Cerebellar cortex (tissue), 1 donor: ENCODE data around the gene CCHCR1.
"Not testable (repeated sequence)": the region's sequence is repeated elsewhere in the genome, so short reads cannot be mapped to it uniquely, and the experiment has no call there.

Experiments used
- DNase-seq: peaks from one replicate; pipeline ENCODE4 v3.0.0-alpha.2; 2015; ENCODE audit warnings: low spot score

The CCHCR1 gene

GRCh38 chr6:31183859-31184258 is 26.3 kb upstream of the CCHCR1 start:
- DNase-seq, result not testable (repeated sequence)

- not testable (repeated sequence) for DNase-seq
Measured at GRCh38 chr6:31183287-31183686, 25.7 kb upstream of the CCHCR1 start.

- peak; percentile 51 for DNase-seq
Measured at GRCh38 chr6:31180500-31180899, 22.9 kb upstream of the CCHCR1 start.

- no peak for DNase-seq
Measured at GRCh38 chr6:31179896-31180295, 22.3 kb upstream of the CCHCR1 start.

GRCh38 chr6:31179042-31179386 is 21.4 kb upstream of the CCHCR1 start:
- DNase-seq, result no peak

DNA sequence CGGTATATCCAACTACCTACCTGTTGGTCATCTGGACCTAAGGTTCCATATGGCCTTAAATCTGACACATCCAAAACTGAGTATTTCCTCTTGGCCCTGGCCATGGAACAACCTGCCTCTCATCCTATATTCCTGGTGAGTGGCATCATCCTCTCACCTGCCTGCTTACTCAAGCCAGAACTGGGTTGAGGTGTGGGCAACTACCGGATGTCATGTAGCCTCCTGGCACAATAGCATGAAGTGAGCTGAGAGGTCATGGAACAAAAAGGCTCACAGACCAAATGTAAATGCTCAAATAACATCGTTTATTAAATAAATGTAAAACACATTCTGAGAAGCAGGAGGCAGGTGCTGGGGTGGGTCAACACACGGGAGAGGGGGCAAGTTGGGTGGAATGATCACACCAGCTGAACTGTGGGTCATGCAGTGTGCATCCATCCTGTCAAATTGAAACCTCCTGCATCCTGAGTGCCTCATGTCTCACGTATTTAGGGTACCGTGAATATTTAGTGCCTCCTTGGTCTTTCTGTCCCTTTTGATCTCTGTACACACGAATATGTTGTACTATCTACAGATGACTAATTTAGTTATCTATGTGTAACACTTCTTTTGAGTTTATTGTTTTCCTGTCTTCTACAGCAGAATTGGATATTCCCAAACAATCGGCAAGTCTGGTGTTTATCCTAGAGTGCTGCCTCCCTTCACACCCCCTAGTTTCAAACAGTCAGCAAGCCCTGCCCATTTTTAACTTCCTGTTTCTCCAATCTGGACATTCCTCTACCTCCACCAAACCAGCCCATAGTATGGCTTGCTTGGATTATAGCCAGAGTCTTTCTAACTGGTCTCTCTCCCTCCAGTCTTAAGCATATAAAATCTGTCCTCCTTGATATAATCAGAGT is 20.8 kb upstream of the CCHCR1 start:
- no peak for DNase-seq

- DNase-seq, result no peak
Measured at GRCh38 chr6:31175971-31176370, 18.4 kb upstream of the CCHCR1 start.

DNA sequence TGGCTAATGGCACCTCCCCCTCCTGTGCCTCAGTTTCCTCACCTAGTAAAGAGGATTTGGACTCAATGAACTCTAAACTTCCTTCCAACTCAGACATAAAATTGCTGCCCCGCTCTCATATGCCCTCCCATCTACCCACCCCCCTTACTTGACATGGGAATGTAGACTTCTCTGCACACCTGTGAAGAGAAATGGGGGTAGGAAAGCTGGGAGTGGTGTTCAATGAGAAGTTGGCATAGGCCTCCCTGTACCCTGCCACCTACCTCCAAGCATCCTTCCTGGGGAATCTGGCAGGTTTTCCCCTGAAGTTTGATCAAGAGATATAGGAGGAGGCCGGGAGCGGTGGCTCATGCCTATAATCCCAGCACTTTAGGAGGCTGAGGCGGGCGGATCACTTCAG is 16.8 kb upstream of the CCHCR1 start:
- no peak for DNase-seq

GRCh38 chr6:31173406-31173805 is 15.8 kb upstream of the CCHCR1 start:
- no peak for DNase-seq

GRCh38 chr6:31172973-31173384 is 15.4 kb upstream of the CCHCR1 start:
- DNase-seq, result no peak

DNA sequence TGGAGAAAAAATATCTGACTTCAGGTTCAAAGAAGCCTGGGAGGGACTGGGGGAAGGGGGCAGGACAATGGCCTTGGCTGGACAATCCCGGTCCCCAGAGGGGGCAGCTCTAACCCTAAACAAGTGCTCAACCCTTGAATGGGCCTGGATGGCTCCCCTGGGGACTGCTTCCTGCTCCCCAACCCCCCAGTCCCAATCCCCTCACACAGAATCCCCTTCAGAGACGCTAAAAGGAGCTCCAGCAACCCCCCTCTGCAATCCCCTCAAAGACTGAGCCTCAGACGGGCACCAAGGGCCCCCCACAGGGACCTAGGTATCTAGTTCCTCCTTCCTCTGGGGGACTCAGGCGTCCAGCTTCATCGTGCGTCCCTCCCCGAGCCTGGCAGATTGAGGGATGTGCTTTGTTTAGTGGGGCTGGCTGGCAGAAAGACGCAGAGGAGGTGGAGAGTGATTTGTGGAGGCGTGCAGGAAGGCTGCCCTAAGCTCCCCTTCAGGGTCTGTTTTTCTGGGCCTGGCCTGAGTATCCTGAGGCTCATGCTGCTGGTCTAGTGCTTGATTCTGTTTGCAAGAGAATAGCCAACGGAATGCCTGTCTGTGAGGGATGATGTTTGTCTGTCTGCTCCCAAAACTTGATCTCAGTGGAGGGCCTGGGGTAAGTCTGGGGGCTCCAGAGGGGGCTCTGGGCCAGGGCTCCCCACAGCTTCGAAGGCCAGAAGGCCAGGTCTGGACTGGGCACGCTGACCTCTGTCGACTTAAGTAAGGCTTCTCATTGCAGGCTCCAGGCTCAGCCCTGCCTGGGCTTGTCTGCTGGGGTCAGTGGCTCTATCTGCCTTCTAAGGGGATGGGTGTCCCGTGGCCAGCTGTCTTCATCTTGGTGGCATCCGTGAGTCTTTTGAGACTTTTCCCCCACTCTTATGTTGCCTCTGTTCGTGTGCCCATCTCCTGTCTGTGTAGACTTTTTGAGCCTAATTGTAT is 14.6 kb upstream of the CCHCR1 start:
- DNase-seq, result no peak

GRCh38 chr6:31170987-31171671 is 13.5 kb upstream of the CCHCR1 start:
- DNase-seq, result no peak

DNA sequence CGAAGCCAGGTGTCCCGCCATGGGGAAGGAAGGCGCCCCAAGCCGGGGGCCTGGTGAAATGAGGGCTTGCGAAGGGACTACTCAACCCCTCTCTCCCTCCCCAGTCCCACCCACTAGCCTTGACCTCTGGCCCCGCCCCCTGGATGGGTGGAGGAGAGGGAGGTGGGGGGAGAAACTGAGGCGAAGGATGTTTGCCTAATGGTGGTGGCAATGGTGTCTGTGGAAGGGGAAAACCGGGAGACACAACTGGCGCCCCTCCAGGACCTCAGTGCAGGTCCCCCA is 12.9 kb upstream of the CCHCR1 start, which contains the start of gene POU5F1:
TSS of gene POU5F1 (minus strand) at position 83 of the 282 bp plus-strand sequence. CDS start at position 21, 62 bp downstream.
- DNase-seq, result no peak

DNA sequence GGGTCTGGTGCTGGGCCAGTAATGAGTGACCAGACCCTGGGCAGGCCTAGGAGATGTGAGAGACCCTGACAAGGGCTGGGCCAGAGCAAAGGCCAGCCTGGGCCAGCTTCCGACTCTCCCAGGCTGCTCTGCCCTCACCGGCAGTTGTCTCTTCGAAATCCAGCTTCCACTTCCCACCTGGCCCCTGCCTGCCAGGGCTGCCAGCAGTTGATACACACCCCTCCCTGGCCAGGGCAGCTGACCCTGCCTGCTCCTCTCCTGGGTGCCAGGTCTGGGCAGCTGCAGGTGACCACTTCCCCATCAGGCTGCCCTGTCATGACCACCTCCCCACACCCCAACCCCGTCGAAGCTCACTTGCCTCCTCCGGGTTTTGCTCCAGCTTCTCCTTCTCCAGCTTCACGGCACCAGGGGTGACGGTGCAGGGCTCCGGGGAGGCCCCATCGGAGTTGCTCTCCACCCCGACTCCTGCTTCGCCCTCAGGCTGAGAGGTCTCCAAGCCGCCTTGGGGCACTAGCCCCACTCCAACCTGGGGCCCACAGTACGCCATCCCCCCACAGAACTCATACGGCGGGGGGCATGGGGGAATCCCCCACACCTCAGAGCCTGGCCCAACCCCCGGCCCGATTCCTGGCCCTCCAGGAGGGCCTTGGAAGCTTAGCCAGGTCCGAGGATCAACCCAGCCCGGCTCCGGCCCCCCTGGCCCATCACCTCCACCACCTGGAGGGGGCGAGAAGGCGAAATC is 12.4 kb upstream of the CCHCR1 start:
- not testable (repeated sequence) for DNase-seq

DNA sequence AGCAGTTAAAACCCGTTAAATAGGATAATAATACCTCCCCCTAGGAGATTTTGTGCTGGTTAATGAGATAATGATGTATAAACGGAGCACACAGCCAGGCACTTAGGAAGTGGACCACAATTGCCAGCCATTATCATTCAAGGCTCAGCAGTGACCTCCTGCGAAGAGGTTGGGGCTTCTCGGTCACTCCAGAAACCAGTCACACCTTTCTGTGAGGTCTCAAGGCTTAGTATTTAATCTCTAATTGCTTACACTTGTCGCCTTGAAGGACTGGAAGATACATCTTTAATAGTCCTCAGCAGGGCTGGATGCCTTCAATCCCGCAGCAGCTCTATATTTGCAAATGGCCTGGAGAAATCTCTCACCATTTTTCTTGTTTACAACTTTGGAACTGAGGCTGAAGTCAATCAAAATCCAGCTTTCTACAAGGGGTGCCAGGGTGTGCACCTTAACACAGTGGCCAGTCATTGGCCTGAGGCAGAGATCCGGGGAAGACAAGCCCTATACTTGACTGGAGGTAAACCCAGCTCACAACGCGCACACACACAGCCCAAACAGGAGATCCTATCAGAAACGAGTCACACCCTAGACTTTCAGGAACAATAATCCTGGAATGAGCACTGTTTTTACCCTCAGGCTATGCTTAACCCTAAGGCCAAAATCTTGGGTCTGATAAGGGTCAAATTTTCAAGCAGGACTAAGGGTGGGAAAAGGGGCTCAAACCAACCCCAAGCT is 11.7 kb upstream of the CCHCR1 start:
- no peak for DNase-seq

DNA sequence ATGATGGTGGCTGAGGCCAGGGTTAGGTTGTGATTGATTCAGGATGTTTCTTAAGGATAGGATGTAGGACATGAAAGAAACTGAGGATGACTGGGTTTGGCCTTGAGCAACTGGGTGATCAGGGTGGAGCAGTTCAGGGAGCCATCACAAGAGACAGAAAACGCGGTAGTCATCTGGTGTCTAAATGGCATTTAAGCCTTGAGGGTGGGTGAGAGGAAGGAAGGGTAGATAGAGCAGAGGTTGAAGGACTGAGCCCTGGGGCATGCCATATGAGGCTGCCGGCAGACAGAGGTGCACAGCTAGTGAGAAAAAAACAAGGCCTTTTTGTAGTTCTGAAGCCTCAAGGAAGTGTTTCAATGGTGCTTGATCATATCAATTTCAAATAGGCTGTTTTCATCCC is 11.0 kb upstream of the CCHCR1 start:
- no peak for DNase-seq

GRCh38 chr6:31165986-31166385 is 8.4 kb upstream of the CCHCR1 start:
- DNase-seq, result no peak

DNA sequence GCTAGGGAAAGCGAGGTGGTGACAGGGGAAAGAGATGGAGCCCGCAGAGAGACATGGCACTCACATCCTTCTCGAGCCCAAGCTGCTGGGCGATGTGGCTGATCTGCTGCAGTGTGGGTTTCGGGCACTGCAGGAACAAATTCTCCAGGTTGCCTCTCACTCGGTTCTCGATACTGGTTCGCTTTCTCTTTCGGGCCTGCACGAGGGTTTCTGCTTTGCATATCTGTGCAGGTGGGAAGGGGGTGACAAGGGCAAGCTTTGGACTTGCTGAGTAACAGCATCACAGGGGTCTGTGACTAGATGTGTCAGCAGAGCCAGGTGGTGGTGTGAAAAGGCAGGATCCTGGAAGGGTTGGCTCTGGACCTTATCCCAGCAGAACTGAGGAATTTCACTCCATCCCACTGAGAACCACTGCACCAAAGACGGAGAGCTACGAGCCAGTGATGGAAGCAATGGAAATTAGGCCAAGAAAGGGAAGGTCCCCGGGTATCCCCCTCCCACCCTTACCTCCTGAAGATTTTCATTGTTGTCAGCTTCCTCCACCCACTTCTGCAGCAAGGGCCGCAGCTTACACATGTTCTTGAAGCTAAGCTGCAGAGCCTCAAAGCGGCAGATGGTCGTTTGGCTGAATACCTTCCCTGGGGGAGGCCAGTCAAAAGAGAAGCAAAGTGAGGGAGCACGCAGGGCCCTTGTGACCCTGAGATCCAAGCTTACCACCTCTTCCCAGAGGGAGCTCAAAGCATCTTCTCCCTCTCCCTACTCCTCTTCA is 7.6 kb upstream of the CCHCR1 start:
- DNase-seq, result not testable (repeated sequence)

- DNase-seq, result not testable (repeated sequence)
Measured at GRCh38 chr6:31164475-31165063, 7.0 kb upstream of the CCHCR1 start.

DNA sequence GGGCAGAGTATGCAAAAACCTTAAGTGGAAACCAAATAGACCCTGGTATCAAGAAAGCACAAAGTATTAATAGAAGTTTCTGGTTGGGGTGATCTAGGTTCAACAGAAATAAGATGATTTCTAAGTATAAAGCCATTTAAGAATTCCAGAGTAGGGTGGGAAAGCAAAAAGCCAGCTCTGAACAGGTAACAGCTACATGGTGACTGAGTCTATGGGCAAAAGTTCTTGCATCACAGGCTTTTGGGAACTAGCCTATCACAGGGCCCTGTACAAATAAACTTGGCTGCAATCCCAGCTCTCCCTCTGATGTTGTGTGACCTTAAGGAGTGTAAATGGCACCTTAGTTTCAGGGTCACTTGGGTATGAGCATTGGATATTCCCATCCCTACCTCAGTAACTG is 6.3 kb upstream of the CCHCR1 start:
- DNase-seq, result no peak
